DLD1 (cell line): ENCODE results near the gene SH3GL2.

ENCODE experiments used
- in situ Hi-C: cut with HindIII; loops from 2 replicates; pipeline ENCODE4 v1.10.0; 2017; ENCODE audit warnings: low sequenced_read_pairs

The SH3GL2 gene

GRCh38 chr9:17653947-17654465, 75.1 kb downstream of the SH3GL2 start:
- in situ Hi-C loops, result no loop called here

GRCh38 chr9:17656889-17657288, 78.0 kb downstream of the SH3GL2 start:
- in situ Hi-C loops, result no loop called here

GRCh38 chr9:17658237-17658636, 79.4 kb downstream of the SH3GL2 start:
- in situ Hi-C loops, result no loop called here

GRCh38 chr9:17660158-17660557, 81.3 kb downstream of the SH3GL2 start:
- in situ Hi-C loops, result no loop called here

- in situ Hi-C loops, result no loop called here
These were observed 86.6 kb downstream of the SH3GL2 start for GRCh38 chr9:17665450-17665849.

- in situ Hi-C loops, result no loop called here
These were observed 90.3 kb downstream of the SH3GL2 start for GRCh38 chr9:17669206-17669605.

- in situ Hi-C loops, result no loop called here
These were observed 103.8 kb downstream of the SH3GL2 start for GRCh38 chr9:17682684-17683083.

- in situ Hi-C loops, result no loop called here
These were observed 110.0 kb downstream of the SH3GL2 start for GRCh38 chr9:17688834-17689233.

- in situ Hi-C loops, result no loop called here
These were observed 115.5 kb downstream of the SH3GL2 start for GRCh38 chr9:17694336-17694735.

GRCh38 chr9:17695482-17695881, 116.6 kb downstream of the SH3GL2 start:
- in situ Hi-C loops, result no loop called here

GRCh38 chr9:17699615-17700330, 120.9 kb downstream of the SH3GL2 start:
- in situ Hi-C loops, result no loop called here

- in situ Hi-C loops, result no loop called here
These were observed 127.5 kb downstream of the SH3GL2 start for GRCh38 chr9:17706347-17706746.

- in situ Hi-C loops, result no loop called here
These were observed 140.2 kb downstream of the SH3GL2 start for GRCh38 chr9:17719053-17719452.

- in situ Hi-C loops, result no loop called here
These were observed 143.1 kb downstream of the SH3GL2 start for GRCh38 chr9:17721954-17722353.

GRCh38 chr9:17723656-17724055, 144.8 kb downstream of the SH3GL2 start:
- in situ Hi-C loops, result no loop called here

GRCh38 chr9:17725399-17726010, 146.6 kb downstream of the SH3GL2 start:
- in situ Hi-C loops, result no loop called here

GRCh38 chr9:17726298-17726697, 147.4 kb downstream of the SH3GL2 start:
- in situ Hi-C loops, result no loop called here

- in situ Hi-C loops, result no loop called here
These were observed 152.0 kb downstream of the SH3GL2 start for GRCh38 chr9:17730899-17731298.

- in situ Hi-C loops, result no loop called here
These were observed 152.4 kb downstream of the SH3GL2 start for GRCh38 chr9:17731308-17731707.

GRCh38 chr9:17734674-17735073, 155.8 kb downstream of the SH3GL2 start:
- in situ Hi-C loops, result no loop called here

- in situ Hi-C loops, result no loop called here
These were observed 157.0 kb downstream of the SH3GL2 start for GRCh38 chr9:17735859-17736258.

- in situ Hi-C loops, result no loop called here
These were observed 160.2 kb downstream of the SH3GL2 start for GRCh38 chr9:17739022-17739421.
